Keratinocyte (primary cell): Measurements from ENCODE around the gene FOXC1.

Experiments
- CTCF ChIP-seq, 3 experiments: IDR thresholded peaks in 1 of 3; conservative IDR thresholded peaks in 1 of 3; optimal IDR thresholded peaks in 1 of 3; 2 replicates in 2 of 3; 3 replicates in 1 of 3; pipeline versions ENCODE3 to v1.5.1; 2011; ENCODE audit warnings: low read length in 3 of 3, mild to moderate bottlenecking in 3 of 3, moderate library complexity in 2 of 3, control low read depth in 1 of 3, inconsistent platforms in 1 of 3; ENCODE audit not compliant: insufficient read depth in 2 of 3; ENCODE audit errors: extremely low read depth in 1 of 3
- EZH2 ChIP-seq: IDR thresholded peaks from one replicate; pipeline ENCODE4 v1.6.1; 2012; ENCODE audit warnings: inconsistent platforms, mild to moderate bottlenecking, low read length, moderate library complexity

- TF ChIP-seq EZH2 (no peak), CTCF (optimal IDR thresholded peaks at IDR 0.05 in 1 of 3, IDR thresholded peaks at IDR 0.05 in 1 of 3, conservative IDR thresholded peaks at IDR 0.05 in 1 of 3; ENCODE audit: extremely low read depth in 1 of 3, insufficient read depth in 2 of 3, low read length in 3 of 3) (no peak)
These were observed 33.4 kb downstream of the FOXC1 start for GRCh38 chr6:1643111-1643510.
